PC-9 (cell line): ENCODE measurements around the gene ARPC1A. TPM values are rescaled to one million over a fixed set of nuclear protein-coding genes. Genes with fewer than 3 reads are reported as not detected.

Experiments used
- BruUV-seq: library from RNA; stranded (reverse); fragments of 400-500 nt; replicated peaks from 2 replicates; lab custom pipeline; 2021; lab: Mats Ljungman, UMichigan
- CTCF ChIA-PET: fragments of 300-600 bp; sonication (Branson Sonifier 250); formaldehyde crosslinking; loops from one replicate; lab custom pipeline; 2022; ENCODE audit warnings: antibody characterized with exemption; lab: Charles Lee
- POLR2A ChIA-PET: fragments of 300-600 bp; sonication (Branson Sonifier 250); formaldehyde crosslinking; loops from one replicate; lab custom pipeline; 2022; ENCODE audit warnings: antibody characterized with exemption; ENCODE audit not compliant: unreplicated experiment; lab: Charles Lee
- DNase-seq, 2 experiments: peaks; one replicate each; pipeline versions ENCODE4 v3.0.0 to v3.0.0-alpha.2; 2015 to 2022; ENCODE audit warnings: mixed read lengths in 1 of 2
- H2AFZ ChIP-seq: fragments of 200-600 bp; sonication (generic); 2 replicates; pipeline ENCODE4 v1.8.1; 2017; ENCODE audit warnings: antibody characterized with exemption
- H3F3A ChIP-seq: fragments of 200-600 bp; sonication (generic); 2 replicates; pipeline ENCODE4 v1.8.1; 2017; ENCODE audit warnings: antibody characterized with exemption, mild to moderate bottlenecking, low read depth; ENCODE audit not compliant: insufficient read depth
- H3K27ac ChIP-seq: fragments of 200-600 bp; sonication (generic); 2 replicates; pipeline ENCODE4 v1.6.1; 2016; ENCODE audit warnings: mixed run types
- H3K27me3 ChIP-seq: fragments of 200-600 bp; sonication (generic); 2 replicates; pipeline ENCODE4 v1.6.1; 2016; ENCODE audit warnings: low read depth, mixed run types; ENCODE audit not compliant: insufficient read depth
- H3K36me3 ChIP-seq: fragments of 200-600 bp; sonication (generic); 2 replicates; pipeline ENCODE4 v1.6.1; 2016; ENCODE audit warnings: low read depth, mixed run types
- H3K4me1 ChIP-seq: fragments of 200-600 bp; sonication (generic); replicated peaks from 2 replicates; pipeline ENCODE4 v1.6.1; 2016; ENCODE audit warnings: mixed run types; ENCODE audit not compliant: insufficient read depth
- H3K4me2 ChIP-seq: fragments of 200-600 bp; sonication (generic); 2 replicates; pipeline ENCODE4 v1.6.1; 2017; ENCODE audit warnings: mixed run types
- H3K4me3 ChIP-seq: fragments of 200-600 bp; sonication (generic); 2 replicates; pipeline ENCODE4 v1.6.1; 2016; ENCODE audit warnings: mixed run types
- H3K79me2 ChIP-seq: fragments of 200-600 bp; sonication (generic); 2 replicates; pipeline ENCODE4 v1.6.1; 2017; ENCODE audit warnings: low read depth, mixed run types
- H3K9me2 ChIP-seq: fragments of 200-600 bp; sonication (generic); 2 replicates; pipeline ENCODE4 v1.8.1; 2017; ENCODE audit warnings: mild to moderate bottlenecking; ENCODE audit not compliant: insufficient read depth
- H3K9me3 ChIP-seq: fragments of 200-600 bp; sonication (generic); 2 replicates; pipeline ENCODE4 v1.8.1; 2016; ENCODE audit warnings: low read depth; ENCODE audit not compliant: insufficient read depth
- H4K20me1 ChIP-seq: fragments of 200-600 bp; sonication (generic); 2 replicates; pipeline ENCODE4 v1.8.1; 2017; ENCODE audit not compliant: insufficient read depth
- CTCF ChIP-seq: fragments of 200-600 bp; sonication (generic); conservative IDR thresholded peaks from 2 replicates; pipeline ENCODE4 v1.6.1; 2017; ENCODE audit warnings: mixed run types, antibody characterized with exemption, mild to moderate bottlenecking, moderate library complexity
- EZH2 ChIP-seq: fragments of 200-600 bp; sonication (generic); IDR thresholded peaks from 2 replicates; pipeline ENCODE4 v1.8.0; 2017; ENCODE audit warnings: antibody characterized with exemption, low read depth
- intact Hi-C: fragments of 100-400 bp; cut with micrococcal nuclease; formaldehyde crosslinking; loops from one replicate; pipeline ENCODE4 v1.10.0; 2022; ENCODE audit not compliant: unreplicated experiment
- total RNA-seq: library from RNA; stranded (reverse); gene quantifications from 2 replicates; pipeline ENCODE4 v1.2.3, GENCODE V29; 2021

Gene ARPC1A
- total RNA-seq, 1 experiment from 2014 or later = 305 TPM

GRCh38 chr7:99373091-99374066 lies 47.7 kb downstream of the ARPC1A start:
- POLR2A ChIA-PET = no interaction called here
- TF ChIP-seq CTCF (no peak), EZH2 (no peak)
- Histone ChIP-seq H3K27me3 (no peaks in the 10 kb centered on the region), H4K20me1 (peaks cover 13% of the 10 kb centered on the region), H3K4me1 (peaks cover 14% of the 10 kb centered on the region), H3K9me2 (no peaks in the 10 kb centered on the region), H3K27ac (0 out of 2 replicates have a peak overlapping the region, but pooled peaks have one; percentile 5), H3K4me2 (peak overlapping the region; percentile 76), H3K9me3 (no peaks in the 10 kb centered on the region), H3K36me3 (no peaks in the 10 kb centered on the region), H3K4me3 (peak overlapping the region; percentile 63; the same call in 1 of the 2 replicates), H2AFZ (peak overlapping the region; percentile 81; the same call in 1 of the 2 replicates), H3K79me2 (peaks cover 24% of the 10 kb centered on the region), H3F3A (peaks cover 54% of the 10 kb centered on the region)
- CTCF ChIA-PET = interaction anchor here (0.7 kb wide), 1 partner anchor 273 kb away, joined by 6 read pairs; no protein-coding TSS in a partner anchor
- intact Hi-C loops = loop anchor here (2.0 to 10.0 kb wide), 3 partner anchors 35 to 709 kb away; partner anchors contain the start of genes BUD31, MYH16, PDAP1 and ZNF3
- DNase-seq = no peak
- TSS peak; percentile 42 for BruUV-seq

GRCh38 chr7:99374111-99375064 lies 48.7 kb downstream of the ARPC1A start, which contains the start of gene ARPC1B:
TSS of gene ARPC1B (plus strand) at chr7:99374730. CDS start at chr7:99385715, 10,985 bp downstream.
- Histone ChIP-seq H3K79me2 (peaks cover 29% of the 10 kb centered on the region), H3F3A (peaks cover 51% of the 10 kb centered on the region), H3K9me2 (no peaks in the 10 kb centered on the region), H3K4me2 (peak within 1 kb of the TSS; percentile 76), H3K27ac (no peak within 1 kb of the TSS), H3K36me3 (no peaks in the 10 kb centered on the region), H4K20me1 (peaks cover 13% of the 10 kb centered on the region), H2AFZ (peak within 1 kb of the TSS; percentile 81), H3K4me3 (peak within 1 kb of the TSS; percentile 63), H3K4me1 (peaks cover 21% of the 10 kb centered on the region), H3K9me3 (no peaks in the 10 kb centered on the region), H3K27me3 (no peaks in the 10 kb centered on the region)
- DNase-seq = peak; percentile 57 to 82
- no TSS peak for BruUV-seq
- ChIA-PET CTCF (interaction anchor here (0.6 to 0.7 kb wide), 2 partner anchors 19 to 274 kb away, joined by 3 to 6 read pairs; no protein-coding TSS in a partner anchor), POLR2A (interaction anchor here (0.7 kb wide), 1 partner anchor 100 kb away, joined by 4 read pairs; no protein-coding TSS in a partner anchor)
- intact Hi-C loops = loop anchor here (2.0 to 10.0 kb wide), 3 partner anchors 34 to 708 kb away; partner anchors contain the start of genes BUD31, MYH16, PDAP1 and ZNF3
- TF ChIP-seq EZH2 = no peak

GRCh38 chr7:99375070-99375807 lies 49.5 kb downstream of the ARPC1A start:
- H3K9me2 ChIP-seq = no peaks in the 10 kb centered on the region
- peaks cover 37% of the 10 kb centered on the region for H3K79me2 ChIP-seq
- H3K4me3 ChIP-seq = peak overlapping the region; percentile 63
- no peaks in the 10 kb centered on the region for H3K9me3 ChIP-seq
- peak overlapping the region; percentile 76 for H3K4me2 ChIP-seq
- intact Hi-C loops = loop anchor here (2.0 to 10.0 kb wide), 2 partner anchors 34 to 100 kb away; partner anchors contain the start of genes BUD31, MYH16 and PDAP1
- peaks cover 28% of the 10 kb centered on the region for H3K4me1 ChIP-seq
- BruUV-seq = no TSS peak
- peak; percentile 61 to 92 for DNase-seq
- H3K27me3 ChIP-seq = no peaks in the 10 kb centered on the region
- CTCF ChIA-PET = interaction anchor here (0.6 kb wide), 1 partner anchor 18 kb away, joined by 3 read pairs; no protein-coding TSS in a partner anchor
- H3F3A ChIP-seq = peaks cover 51% of the 10 kb centered on the region
- no peaks in the 10 kb centered on the region for H3K36me3 ChIP-seq
- peak overlapping the region; percentile 81 for H2AFZ ChIP-seq
- no peak overlapping the region for H3K27ac ChIP-seq
- H4K20me1 ChIP-seq = peaks cover 13% of the 10 kb centered on the region
- TF ChIP-seq EZH2 = no peak
- TF ChIP-seq CTCF = no peak
- POLR2A ChIA-PET = interaction anchor here (0.6 to 0.7 kb wide), 2 partner anchors 39 to 101 kb away, joined by 4 to 10 read pairs; no protein-coding TSS in a partner anchor
